G401.6 (cell line): ENCODE data around the gene GPC4.
A peak's percentile ranks its signal among the peaks of the same experiment; 100 is the strongest.

Experiments
- FAIRE-seq: peaks from 2 replicates; lab custom pipeline; 2012; peaks lifted over from hg19 to GRCh38; lab: Jason Lieb, UNC

GPC4 gene

GRCh38 chrX:133415276-133416105, at the start of gene GPC4:
GPC4 (minus strand) TSS chrX:133415489; CDS start chrX:133414965, 524 bp downstream.
- FAIRE-seq: peak; percentile 62

GRCh38 chrX:133461231-133461630, 45.9 kb upstream of the GPC4 start:
- FAIRE-seq: peak; percentile 8

GRCh38 chrX:133454924-133455323, 39.6 kb upstream of the GPC4 start:
- no peak for FAIRE-seq

- no peak for FAIRE-seq
These were observed 39.2 kb upstream of the GPC4 start for GRCh38 chrX:133454491-133454914.

- FAIRE-seq: no peak
These were observed 33.3 kb upstream of the GPC4 start for GRCh38 chrX:133448512-133449076.

DNA sequence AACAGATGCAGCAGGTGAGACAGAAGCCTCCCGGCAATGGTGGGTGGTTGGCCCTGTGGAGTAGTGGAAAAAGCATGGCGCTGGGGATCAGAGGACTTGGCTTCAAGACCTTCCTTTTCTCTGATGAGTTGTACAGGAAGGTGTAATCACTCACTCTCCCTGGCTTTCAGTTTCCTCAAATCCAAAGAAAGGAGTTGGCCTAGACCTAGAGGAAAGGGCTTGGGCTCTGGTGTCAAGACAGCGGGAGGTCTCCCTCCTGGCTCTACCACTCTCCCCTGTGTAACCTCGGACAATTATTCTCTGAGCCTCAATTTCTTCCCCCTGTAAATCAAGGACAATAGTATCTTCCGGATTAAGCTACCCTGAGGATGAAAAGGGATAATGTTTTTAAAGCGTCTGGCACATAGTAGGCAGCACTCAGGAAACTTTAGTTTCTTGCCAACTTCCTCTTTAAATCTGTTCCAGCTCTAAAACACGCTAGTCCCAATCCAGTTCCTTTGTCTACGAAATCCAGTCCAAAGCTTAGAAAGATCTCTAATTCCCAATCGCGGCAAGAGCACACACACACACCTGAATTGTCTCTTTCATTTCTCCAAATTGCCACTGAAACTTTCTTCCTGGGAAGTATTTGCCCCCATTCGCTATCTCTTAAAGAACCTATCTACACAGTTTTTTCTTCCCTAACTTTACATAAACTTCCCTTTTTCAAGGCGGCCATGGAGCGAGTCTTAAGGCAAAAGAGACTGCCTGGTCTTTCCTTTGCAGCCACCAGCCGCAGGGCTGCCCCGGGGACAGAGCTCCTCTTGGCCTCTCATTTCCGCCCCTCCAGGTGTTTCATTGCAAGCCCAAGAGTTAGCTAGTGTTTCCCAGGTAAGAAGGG, 29.9 kb upstream of the GPC4 start:
- peak; percentile 92 for FAIRE-seq

GRCh38 chrX:133444196-133444595, 28.9 kb upstream of the GPC4 start:
- FAIRE-seq: no peak

- no peak for FAIRE-seq
These were observed 25.5 kb upstream of the GPC4 start for GRCh38 chrX:133440797-133441163.

DNA sequence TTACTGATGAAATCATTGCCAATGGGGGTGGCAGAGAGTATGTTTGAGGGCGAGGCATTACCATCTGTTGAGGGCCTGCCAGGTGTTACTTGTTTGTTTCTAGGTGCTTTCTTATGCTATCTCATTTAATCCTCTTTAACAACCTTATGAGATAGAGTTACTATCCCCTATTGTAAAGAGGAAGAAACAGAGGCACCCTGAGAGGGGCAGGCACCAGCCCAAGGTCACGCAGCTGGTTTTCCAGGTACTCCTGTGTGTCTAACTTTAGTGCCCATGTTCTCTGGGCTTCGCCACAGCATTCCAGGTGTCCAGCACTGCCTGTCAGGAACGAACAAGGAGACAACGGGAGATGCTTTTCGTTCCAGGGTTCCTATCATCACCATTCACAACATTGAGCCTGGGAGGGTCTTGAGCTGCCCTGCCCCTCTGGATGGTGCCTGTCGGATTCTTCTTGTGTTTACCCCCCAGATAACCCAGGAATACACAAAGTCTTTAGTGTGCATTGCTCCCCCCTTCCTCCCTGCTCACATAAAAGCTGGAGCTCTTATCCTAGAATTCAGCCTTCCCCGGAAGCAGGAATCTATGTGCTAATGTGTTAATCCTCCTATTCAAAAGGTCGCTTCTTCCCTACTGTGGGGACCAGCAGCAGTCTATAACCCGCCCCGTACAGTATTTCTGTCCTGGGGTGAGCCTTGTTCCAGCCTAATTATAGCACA, 24.9 kb upstream of the GPC4 start:
- FAIRE-seq: no peak

DNA sequence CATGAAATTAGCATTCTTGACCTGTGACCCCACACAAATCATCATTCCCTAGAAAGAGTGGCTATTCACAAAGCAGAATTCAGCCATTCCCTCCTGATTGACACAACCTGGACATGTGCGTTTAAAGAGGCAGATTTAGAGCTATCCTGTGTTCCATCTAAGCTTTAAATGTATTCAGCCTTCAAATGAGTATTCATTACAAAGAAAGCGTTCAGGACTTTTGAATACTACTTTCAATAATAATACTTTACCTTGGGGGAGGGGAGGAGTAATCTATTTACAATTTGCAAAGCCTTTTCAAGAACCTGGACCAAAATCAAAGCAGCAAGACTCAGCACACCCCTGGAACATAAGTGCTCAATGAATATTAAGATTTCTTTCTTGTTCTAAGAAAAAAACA, 22.5 kb upstream of the GPC4 start:
- no peak for FAIRE-seq

DNA sequence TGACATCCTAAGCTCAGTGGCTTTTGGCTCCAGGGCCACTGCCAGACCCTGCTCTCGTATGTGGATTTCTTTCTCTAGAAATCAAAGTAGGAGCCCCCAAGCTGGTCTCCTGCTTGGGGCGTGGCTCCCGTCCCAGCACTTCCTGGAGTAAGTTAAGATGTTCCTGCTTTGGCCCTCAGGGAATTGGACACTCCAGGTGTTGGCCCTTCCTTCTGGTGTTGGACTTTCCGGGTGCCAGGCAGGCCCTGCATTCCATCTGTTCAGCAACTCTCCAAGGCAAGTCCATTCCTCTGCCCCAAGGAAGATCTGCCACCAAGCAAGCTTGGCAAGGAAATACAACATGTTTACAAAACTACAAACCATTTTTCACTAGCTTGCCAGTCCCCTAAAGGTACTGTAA, 22.1 kb upstream of the GPC4 start:
- no peak for FAIRE-seq

DNA sequence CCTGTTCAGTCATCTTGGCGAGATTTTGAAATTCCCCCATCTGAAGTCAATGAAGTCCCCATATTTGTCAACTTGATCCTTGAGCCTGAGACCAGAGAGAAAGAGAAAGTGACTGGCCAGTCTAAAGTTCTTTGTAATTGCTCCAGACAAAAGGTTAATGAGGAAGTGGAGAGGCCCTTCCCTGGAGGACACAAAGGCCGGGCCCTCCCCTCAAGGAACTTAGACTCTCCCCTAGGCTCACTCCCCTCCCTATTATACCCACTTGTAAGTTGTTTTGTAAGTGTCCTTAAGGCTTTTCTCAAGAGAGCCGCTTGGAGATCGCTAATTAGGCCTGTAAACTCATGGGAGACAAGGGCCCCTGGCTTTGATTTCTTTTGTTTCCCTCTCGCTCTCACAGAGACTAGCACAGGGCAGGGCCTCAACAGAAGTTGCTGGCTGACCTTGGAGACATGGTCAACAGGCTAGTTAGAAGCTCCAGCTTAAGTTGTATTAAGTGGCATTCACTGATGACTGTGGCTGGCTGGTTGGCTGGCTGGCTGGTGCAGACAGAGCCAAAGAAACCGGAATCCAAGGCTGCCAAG, 20.3 kb upstream of the GPC4 start:
- FAIRE-seq: no peak

GRCh38 chrX:133434197-133434820, 19.0 kb upstream of the GPC4 start:
- no peak for FAIRE-seq

- no peak for FAIRE-seq
These were observed 4.6 kb upstream of the GPC4 start for GRCh38 chrX:133419911-133420310.

DNA sequence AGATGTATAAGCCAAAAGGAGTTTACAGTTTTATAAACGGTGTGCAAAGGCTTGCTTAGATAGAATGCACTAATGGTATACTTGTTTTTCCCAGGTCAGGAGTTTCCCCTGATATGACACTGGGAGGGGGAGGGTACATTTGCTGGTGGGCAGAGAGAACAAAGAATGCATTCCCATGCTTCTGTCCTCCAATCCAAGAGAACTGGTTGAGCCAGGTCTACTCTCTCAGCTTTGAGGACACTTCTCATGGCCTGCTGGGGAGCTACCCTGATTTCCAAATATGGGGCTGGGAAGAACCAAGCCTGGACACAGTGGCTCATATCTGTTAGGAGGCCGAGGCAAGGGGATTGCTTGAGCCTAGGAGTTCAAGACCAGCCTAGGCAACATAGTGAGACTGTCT, 3.3 kb upstream of the GPC4 start:
- no peak for FAIRE-seq

DNA sequence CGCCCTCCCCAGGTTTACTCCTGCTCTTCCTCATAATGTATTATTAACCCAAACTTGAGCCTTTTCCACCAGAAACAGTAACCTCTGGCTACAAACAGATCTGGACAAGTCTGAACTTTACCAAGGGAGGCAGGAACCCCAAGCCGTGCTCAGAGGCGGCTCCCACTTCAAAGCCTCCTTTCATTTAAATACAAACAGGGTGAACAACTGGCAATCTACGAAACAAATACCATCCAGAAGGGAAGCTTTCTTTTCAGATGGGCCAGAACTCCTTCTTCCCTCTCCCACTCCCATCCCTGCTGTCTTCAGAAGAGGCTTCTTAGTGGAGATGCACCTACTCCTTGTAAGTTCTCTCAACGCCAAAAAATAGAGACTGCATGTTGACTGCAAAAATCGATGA, 2.1 kb upstream of the GPC4 start:
- FAIRE-seq: no peak

DNA sequence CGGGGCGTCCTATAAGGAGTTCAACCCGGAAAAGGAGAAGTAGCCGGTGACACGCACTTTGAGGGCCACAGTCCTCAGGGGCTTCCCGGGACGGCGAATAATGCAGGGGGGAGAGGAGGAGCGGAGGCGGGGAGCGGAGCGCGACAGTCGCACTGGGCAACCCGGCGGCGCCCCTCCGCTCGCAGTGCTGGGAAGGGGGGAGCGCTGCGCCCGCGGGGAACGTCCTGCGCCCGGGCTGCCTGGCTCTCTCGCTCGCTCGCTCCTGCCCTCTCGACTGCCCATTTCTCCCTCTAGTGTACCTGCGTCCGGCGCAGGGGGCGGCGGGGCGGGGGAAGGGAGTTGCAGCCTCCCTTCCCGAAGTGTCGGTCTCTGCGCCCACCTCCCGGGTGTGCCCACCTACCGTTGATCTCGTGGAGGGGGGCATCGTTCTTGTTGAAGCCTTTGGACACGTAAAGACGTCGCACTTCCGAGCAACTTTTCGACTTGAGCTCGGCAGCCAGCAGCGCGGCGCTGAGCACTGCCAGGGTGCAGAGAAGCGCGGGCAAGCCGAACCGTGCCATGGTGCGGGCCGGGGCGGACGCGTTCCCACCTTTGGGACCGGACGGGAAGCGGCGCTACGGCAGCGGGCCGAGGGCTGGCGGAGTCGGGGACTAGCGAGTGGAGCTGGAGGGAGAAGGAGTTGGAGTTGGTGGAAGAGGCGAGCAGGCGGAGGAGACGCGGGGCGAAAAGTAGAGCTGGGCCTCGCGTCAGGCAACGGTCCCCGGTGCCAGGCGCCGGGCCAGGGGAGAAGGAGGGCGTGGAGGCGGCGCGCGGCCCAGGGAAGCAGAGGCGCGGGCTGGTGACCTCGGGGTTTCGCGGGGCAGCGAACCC, 648 bp downstream of the GPC4 start:
- FAIRE-seq: no peak

DNA sequence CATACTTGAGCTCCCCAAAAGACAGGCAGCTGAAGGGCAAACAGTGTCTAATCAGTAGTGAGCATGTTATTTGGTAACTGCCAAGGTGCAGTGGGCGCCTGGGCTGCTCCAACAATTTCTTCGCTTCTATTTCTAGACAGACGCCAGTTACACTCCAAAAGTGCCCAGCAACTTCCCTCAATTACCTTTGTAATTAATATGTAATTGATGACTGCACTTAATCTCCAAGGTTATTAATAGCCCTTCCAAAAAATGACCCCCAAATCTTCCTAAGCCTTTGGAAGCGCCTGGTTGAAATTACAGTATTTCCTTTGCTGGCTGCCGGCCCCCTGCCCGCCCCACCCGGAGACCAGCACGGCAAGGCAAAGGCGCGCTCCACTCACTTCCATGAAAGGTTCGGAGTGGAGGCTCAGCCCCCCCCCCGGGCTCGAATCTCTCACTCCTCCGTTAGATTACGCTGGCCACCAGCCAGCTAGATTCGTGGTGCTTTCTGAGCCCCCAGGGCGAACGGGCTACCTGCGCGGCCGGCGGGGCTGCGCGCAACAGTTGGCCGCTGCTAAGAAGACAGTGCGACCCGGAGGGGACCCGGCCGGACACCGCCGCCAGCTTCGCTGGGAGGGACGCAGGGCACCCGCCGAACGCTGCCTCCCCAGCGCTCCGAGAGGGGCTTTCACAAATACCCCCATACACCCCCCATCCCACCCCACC, 1.9 kb downstream of the GPC4 start:
- no peak for FAIRE-seq

DNA sequence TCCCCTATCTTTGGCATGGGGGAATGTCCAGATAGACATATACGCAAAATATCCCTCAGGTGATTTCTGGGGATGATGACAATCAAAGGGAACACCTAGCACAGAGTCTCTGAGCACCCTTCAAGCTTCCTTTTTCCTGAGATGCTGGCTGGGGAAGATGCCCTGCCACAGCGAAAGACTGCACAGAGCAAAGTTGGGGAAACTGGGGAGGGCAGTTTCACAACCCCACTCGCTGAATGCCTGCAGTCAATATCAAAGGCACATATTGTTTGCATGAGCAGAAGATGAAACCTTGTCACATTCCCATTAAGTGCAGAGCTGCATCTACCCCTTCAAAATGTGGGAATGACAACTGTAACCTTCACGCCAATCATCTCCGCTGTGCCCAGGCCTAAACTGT, 2.6 kb downstream of the GPC4 start:
- FAIRE-seq: no peak

DNA sequence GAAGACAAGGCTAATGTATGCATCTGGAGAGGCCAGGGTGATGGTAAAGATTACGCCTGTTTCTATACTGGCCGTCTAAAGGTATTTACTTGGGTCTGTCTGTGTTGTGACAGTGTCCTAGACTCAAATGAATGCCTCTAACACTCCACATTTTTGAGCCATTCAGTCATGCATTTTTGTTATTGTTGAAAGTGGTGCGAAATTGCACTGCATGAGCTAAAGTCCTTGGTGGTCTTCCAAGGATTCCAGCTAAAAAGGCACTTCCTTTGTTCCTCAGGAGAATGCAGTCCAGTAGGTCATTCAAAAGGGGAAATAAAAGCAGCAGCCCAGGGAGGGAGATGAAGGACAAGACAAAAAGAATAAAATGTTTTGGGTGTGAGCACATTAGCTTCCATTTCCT, 3.0 kb downstream of the GPC4 start:
- FAIRE-seq: no peak
